ENCODE data around the gene ZNF560. TPM values are rescaled to one million over a fixed set of nuclear protein-coding genes. Genes with fewer than 3 reads are reported as not detected.
"Not testable (repeated sequence)": the region's sequence is repeated elsewhere in the genome, so short reads cannot be mapped to it uniquely, and the experiment has no call there.

ZNF560 gene
- under 1 TPM in 1 of 2 experiments, not detected in 1; 0.40 TPM for total RNA-seq

- Mint-ChIP-seq H3K36me3 (ENCODE audit: low read depth) (peaks cover 19% of the 10 kb centered on the region), H3K9me3 (ENCODE audit: insufficient read depth) (peaks cover 38% of the 10 kb centered on the region), H3K4me1 (ENCODE audit: low read depth) (peaks cover 10% of the 10 kb centered on the region), H3K27ac (peak within 1 kb of the TSS; percentile 64), H3K27me3 (ENCODE audit: low read depth) (no peaks in the 10 kb centered on the region), H3K4me3 (peak within 1 kb of the TSS; percentile 62)
- POLR2A ChIA-PET, result no interaction called here
- DNase-seq (peak; percentile 38), ATAC-seq (no peak)
- CTCF ChIA-PET, result no interaction called here
Measured at GRCh38 chr19:9498183-9498902, at the start of gene ZNF560. Gene ZNF560, minus strand, starts transcription at chr19:9498616. Its CDS starts 23,303 bp downstream, at chr19:9475313.

- Mint-ChIP-seq H3K9me3 (ENCODE audit: insufficient read depth) (peaks cover 23% of the 10 kb centered on the region), H3K27ac (no peak overlapping the region), H3K4me1 (ENCODE audit: low read depth) (no peaks in the 10 kb centered on the region), H3K36me3 (ENCODE audit: low read depth) (peaks cover 3% of the 10 kb centered on the region), H3K4me3 (no peak overlapping the region), H3K27me3 (ENCODE audit: low read depth) (no peaks in the 10 kb centered on the region)
- no peak for DNase-seq
- ChIA-PET CTCF (no interaction called here), POLR2A (no interaction called here)
- ATAC-seq, result no peak
Measured at GRCh38 chr19:9547870-9548269, 49.5 kb upstream of the ZNF560 start.

- POLR2A ChIA-PET; H3K27ac Mint-ChIP-seq; H3K4me3 Mint-ChIP-seq; ATAC-seq; CTCF ChIA-PET; H3K27me3 Mint-ChIP-seq (ENCODE audit: low read depth); DNase-seq: not testable (repeated sequence)
- H3K9me3 Mint-ChIP-seq (ENCODE audit: insufficient read depth), result peaks cover 23% of the 10 kb centered on the region
- H3K4me1 Mint-ChIP-seq (ENCODE audit: low read depth), result peaks cover 14% of the 10 kb centered on the region
- peaks cover 30% of the 10 kb centered on the region for H3K36me3 Mint-ChIP-seq (ENCODE audit: low read depth)
Measured at GRCh38 chr19:9541281-9541680, 42.9 kb upstream of the ZNF560 start.

DNA sequence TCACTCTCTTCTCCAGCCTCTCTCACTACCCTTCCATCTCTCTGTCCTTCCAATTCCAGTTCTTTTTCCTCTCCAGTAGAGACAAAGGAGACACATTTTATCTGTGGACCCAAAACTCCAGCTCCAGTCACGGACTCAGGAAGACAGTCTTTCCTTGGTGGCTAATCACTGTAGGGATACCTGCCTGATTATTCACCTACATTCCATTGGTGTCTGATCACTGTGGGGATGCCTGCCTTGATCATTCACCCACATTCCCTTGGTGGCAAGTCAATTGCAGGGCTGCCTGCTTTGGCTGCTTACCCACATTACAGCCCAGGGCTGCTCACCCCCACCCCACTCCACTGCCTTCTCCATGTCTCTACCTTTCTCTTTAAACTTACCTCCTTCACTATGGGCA lies 41.5 kb upstream of the ZNF560 start:
- ATAC-seq; H3K27me3 Mint-ChIP-seq (ENCODE audit: low read depth); POLR2A ChIA-PET; CTCF ChIA-PET; DNase-seq; H3K4me3 Mint-ChIP-seq: not testable (repeated sequence)
- Mint-ChIP-seq H3K9me3 (ENCODE audit: insufficient read depth) (peaks cover 25% of the 10 kb centered on the region), H3K4me1 (ENCODE audit: low read depth) (peaks cover 14% of the 10 kb centered on the region), H3K36me3 (ENCODE audit: low read depth) (peaks cover 43% of the 10 kb centered on the region), H3K27ac (peak overlapping the region; percentile 45)

GRCh38 chr19:9539201-9539600 lies 40.8 kb upstream of the ZNF560 start:
- ATAC-seq; CTCF ChIA-PET; POLR2A ChIA-PET; DNase-seq; H3K27me3 Mint-ChIP-seq (ENCODE audit: low read depth): not testable (repeated sequence)
- Mint-ChIP-seq H3K9me3 (ENCODE audit: insufficient read depth) (peaks cover 25% of the 10 kb centered on the region), H3K4me1 (ENCODE audit: low read depth) (peaks cover 14% of the 10 kb centered on the region), H3K36me3 (ENCODE audit: low read depth) (peaks cover 50% of the 10 kb centered on the region), H3K27ac (peak overlapping the region; percentile 99), H3K4me3 (peak overlapping the region; percentile 98)

GRCh38 chr19:9538183-9539058 lies 40.0 kb upstream of the ZNF560 start, which contains the start of gene ZNF426:
Gene ZNF426, minus strand, starts transcription at chr19:9538645. Its CDS starts 2,413 bp downstream, at chr19:9536232.
- H3K27me3 Mint-ChIP-seq (ENCODE audit: low read depth), result no peaks in the 10 kb centered on the region
- peaks cover 30% of the 10 kb centered on the region for H3K9me3 Mint-ChIP-seq (ENCODE audit: insufficient read depth)
- CTCF ChIA-PET, result no interaction called here
- peak within 1 kb of the TSS; percentile 98 for H3K4me3 Mint-ChIP-seq
- H3K27ac Mint-ChIP-seq, result peak within 1 kb of the TSS; percentile 99
- H3K4me1 Mint-ChIP-seq (ENCODE audit: low read depth), result peaks cover 14% of the 10 kb centered on the region
- ATAC-seq, result peak; percentile 95
- DNase-seq, result peak; percentile 93
- POLR2A ChIA-PET, result no interaction called here
- H3K36me3 Mint-ChIP-seq (ENCODE audit: low read depth), result peaks cover 58% of the 10 kb centered on the region

GRCh38 chr19:9535934-9536333 lies 37.5 kb upstream of the ZNF560 start:
- H3K4me1 Mint-ChIP-seq (ENCODE audit: low read depth), result peaks cover 14% of the 10 kb centered on the region
- ATAC-seq (no peak), DNase-seq (no peak)
- CTCF ChIA-PET, result no interaction called here
- no peaks in the 10 kb centered on the region for H3K27me3 Mint-ChIP-seq (ENCODE audit: low read depth)
- peaks cover 78% of the 10 kb centered on the region for H3K36me3 Mint-ChIP-seq (ENCODE audit: low read depth)
- H3K27ac Mint-ChIP-seq, result no peak overlapping the region
- H3K4me3 Mint-ChIP-seq, result no peak overlapping the region
- POLR2A ChIA-PET, result no interaction called here
- peaks cover 38% of the 10 kb centered on the region for H3K9me3 Mint-ChIP-seq (ENCODE audit: insufficient read depth)

DNA sequence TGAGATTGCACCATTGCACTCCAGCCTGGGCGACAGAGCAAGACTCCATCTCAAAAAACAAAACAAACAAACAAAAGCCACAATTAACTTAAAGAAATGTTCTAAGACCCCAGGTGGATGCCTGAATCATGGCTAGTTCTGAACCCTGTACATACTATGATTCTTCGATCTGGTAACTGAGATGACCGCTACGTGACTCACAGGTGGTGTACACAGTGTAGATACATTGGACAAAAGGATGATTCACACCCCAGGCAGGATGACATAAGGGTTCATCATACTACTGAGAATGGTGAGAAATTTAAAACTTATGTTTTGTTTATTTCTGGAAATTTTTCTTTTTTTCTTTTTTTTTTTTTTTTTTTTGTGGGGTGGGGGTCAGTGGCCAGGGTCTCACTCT lies 33.5 kb upstream of the ZNF560 start:
- CTCF ChIA-PET, result no interaction called here
- H3K9me3 Mint-ChIP-seq (ENCODE audit: insufficient read depth), result peaks cover 44% of the 10 kb centered on the region
- POLR2A ChIA-PET, result no interaction called here
- no peaks in the 10 kb centered on the region for H3K4me1 Mint-ChIP-seq (ENCODE audit: low read depth)
- no peak for DNase-seq
- no peak overlapping the region for H3K4me3 Mint-ChIP-seq
- H3K27ac Mint-ChIP-seq, result no peak overlapping the region
- peaks cover 92% of the 10 kb centered on the region for H3K36me3 Mint-ChIP-seq (ENCODE audit: low read depth)
- ATAC-seq, result no peak
- no peaks in the 10 kb centered on the region for H3K27me3 Mint-ChIP-seq (ENCODE audit: low read depth)

DNA sequence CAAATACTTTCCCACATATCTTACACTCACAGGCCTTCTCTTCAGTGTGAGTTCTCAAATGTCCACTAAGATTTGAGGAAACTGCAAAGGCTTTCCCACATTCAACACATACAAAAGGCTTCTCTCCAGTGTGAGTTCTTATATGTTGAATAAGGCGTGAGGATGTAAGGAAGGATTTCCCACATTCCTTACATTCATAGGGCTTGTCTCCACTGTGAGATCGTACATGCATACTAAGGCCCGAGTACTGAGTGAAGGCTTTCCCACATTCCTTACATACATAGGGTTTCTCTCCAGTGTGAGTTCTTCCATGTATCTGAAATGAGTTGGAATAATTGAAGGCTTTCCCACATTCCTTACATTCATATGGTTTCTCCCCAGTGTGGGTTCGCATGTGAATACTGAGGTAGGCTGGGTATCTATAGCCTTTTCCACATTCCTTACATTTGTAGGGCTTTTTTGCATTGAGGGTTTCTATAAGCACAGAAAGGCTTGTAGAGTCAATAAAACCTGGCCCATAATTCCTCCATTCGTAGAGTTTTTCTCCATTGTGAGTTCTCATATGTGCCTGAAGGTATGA lies 30.4 kb upstream of the ZNF560 start:
- Mint-ChIP-seq H3K9me3 (ENCODE audit: insufficient read depth) (peaks cover 55% of the 10 kb centered on the region), H3K4me3 (no peak overlapping the region), H3K36me3 (ENCODE audit: low read depth) (peaks cover 83% of the 10 kb centered on the region), H3K4me1 (ENCODE audit: low read depth) (no peaks in the 10 kb centered on the region), H3K27ac (no peak overlapping the region), H3K27me3 (ENCODE audit: low read depth) (no peaks in the 10 kb centered on the region)
- POLR2A ChIA-PET, result no interaction called here
- DNase-seq (no peak), ATAC-seq (no peak)
- CTCF ChIA-PET, result no interaction called here

DNA sequence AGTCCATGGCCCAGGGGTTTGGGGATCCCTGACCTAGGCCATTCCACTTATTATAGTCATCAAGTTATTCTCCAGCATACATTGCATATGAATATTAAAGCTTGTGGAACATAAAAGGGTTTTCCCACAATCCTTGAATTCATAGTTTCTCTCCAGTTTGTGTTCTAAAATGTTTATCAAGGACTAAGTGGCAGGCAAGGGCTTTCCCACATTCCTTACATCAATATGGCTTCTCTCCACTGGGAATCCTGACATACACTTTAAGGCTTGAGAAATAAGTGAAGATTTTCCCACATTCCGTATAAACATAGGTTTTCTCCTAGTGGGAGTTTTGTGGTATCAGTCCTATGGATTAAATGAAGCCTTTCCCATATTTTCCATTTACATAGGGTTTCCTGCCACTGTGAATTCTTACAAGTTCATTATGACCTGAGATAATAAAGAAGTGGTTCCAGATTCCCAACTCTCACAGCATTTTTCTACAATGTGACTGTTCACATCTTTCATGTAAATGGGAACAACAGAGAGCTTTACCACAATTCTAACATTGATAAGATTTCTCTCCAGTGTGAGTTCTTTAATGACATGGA lies 25.6 kb upstream of the ZNF560 start:
- no peak for ATAC-seq
- Mint-ChIP-seq H3K27me3 (ENCODE audit: low read depth) (no peaks in the 10 kb centered on the region), H3K36me3 (ENCODE audit: low read depth) (peaks cover 46% of the 10 kb centered on the region), H3K27ac (no peak overlapping the region), H3K9me3 (ENCODE audit: insufficient read depth) (peaks cover 33% of the 10 kb centered on the region), H3K4me3 (no peak overlapping the region), H3K4me1 (ENCODE audit: low read depth) (no peaks in the 10 kb centered on the region)
- ChIA-PET CTCF (no interaction called here), POLR2A (no interaction called here)
- DNase-seq, result no peak

- peaks cover 44% of the 10 kb centered on the region for H3K9me3 Mint-ChIP-seq (ENCODE audit: insufficient read depth)
- ChIA-PET POLR2A (no interaction called here), CTCF (no interaction called here)
- H3K36me3 Mint-ChIP-seq (ENCODE audit: low read depth), result no peaks in the 10 kb centered on the region
- DNase-seq, result no peak
- H3K4me1 Mint-ChIP-seq (ENCODE audit: low read depth), result no peaks in the 10 kb centered on the region
- H3K27ac Mint-ChIP-seq, result no peak overlapping the region
- H3K4me3 Mint-ChIP-seq, result no peak overlapping the region
- H3K27me3 Mint-ChIP-seq (ENCODE audit: low read depth), result no peaks in the 10 kb centered on the region
- ATAC-seq, result no peak
Measured at GRCh38 chr19:9507285-9507684, 8.9 kb upstream of the ZNF560 start.

GRCh38 chr19:9500796-9501195 lies 2.4 kb upstream of the ZNF560 start:
- DNase-seq, result no peak
- Mint-ChIP-seq H3K36me3 (ENCODE audit: low read depth) (peaks cover 19% of the 10 kb centered on the region), H3K27me3 (ENCODE audit: low read depth) (no peaks in the 10 kb centered on the region), H3K9me3 (ENCODE audit: insufficient read depth) (peaks cover 40% of the 10 kb centered on the region), H3K4me3 (no peak overlapping the region), H3K4me1 (ENCODE audit: low read depth) (peaks cover 10% of the 10 kb centered on the region), H3K27ac (no peak overlapping the region)
- ATAC-seq, result no peak
- POLR2A ChIA-PET, result no interaction called here
- CTCF ChIA-PET, result no interaction called here

Data from activated CD8-positive, alpha-beta T cell treated with anti-CD3 and anti-CD28 coated beads, Interleukin-2, amount 10 ng/mL, durations not matched to agents 7 days and 5 days (primary cell).